ENCODE data around the gene TLX2. TPM values are rescaled to one million over a fixed set of nuclear protein-coding genes. Genes with fewer than 3 reads are reported as not detected.
A peak's percentile ranks its signal among the peaks of the same experiment; 100 is the strongest.

Gene TLX2
- total RNA-seq, 2 experiments from 2014 or later, result 0.52 to 0.94 TPM

DNA sequence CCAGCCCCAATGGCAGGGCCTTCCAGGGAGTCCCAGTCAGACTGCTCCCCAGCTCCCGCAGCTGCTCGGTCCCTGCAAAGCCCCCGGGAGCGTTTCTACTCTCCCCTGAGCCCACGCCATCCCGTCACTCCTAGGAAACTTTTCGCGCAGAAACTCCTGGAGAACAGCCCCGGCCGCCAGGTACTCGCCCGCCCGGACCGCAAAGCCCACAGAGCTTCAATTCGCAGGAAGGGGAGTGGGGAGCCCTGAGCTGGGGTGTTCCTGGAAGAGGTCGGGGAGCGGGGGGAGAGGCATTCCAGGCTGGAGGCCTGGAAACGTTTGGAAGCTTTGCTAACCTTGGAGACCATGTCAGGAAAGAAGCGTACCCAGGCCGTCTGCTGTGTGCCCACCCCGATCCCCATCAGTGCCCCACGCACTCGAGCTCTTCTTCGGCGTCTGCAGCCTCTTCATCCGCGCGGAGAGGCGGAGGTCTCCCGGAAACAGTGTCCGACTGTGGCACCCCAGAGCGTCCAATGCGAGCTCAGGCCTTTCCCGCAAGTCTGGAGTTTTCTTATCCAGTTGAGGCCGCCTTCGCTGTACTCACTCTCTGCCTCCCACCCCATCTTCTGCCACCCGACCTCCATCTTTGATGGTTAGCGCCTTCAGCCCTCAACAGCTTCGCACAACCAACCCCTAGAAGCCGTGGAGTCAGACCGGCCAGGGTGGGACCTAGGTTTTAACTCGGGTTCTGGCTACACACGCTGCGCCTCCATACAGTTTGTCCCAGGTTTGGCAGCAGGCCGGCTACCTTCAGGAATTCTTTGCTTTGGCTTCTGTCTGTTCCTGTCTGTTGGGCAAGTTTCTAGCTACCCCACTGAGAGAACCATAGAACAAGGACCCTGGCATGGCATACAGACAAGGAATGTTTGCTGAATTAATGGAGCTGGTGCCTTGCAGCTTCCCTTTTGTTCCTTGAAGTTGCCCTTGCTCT, 10.5 kb upstream of the TLX2 start:
- peaks cover 50% of the 10 kb centered on the region for H3K4me1 Mint-ChIP-seq (ENCODE audit: low read depth)

DNA sequence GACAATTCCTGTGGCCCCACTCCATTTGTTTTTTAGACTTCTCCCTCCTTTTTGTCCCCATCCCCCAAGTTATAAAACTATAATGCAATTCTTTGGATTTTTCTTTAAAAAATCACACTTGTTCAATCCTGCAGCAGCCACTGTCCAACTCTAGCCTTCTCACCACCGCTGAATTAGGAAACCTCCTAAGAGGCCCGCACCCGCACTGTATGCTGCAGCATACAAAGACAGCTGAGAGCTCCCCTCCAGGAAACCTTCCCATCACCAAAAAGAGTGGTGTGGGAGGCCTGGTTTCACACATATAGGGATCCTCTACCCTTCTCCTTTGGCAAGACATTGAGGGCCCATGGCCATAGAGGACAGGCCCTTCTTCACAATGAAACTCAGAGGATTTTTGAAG, 9.7 kb upstream of the TLX2 start:
- peaks cover 52% of the 10 kb centered on the region for H3K27me3 Mint-ChIP-seq
- no peak for DNase-seq
- H3K36me3 Mint-ChIP-seq, result peaks cover 30% of the 10 kb centered on the region
- no peak overlapping the region for H3K27ac Mint-ChIP-seq
- ChIA-PET CTCF (interaction anchor here (1.3 kb wide), 1 partner anchor 81 kb away, joined by 6 read pairs; no protein-coding TSS in a partner anchor), POLR2A (interaction anchor here (1.5 to 1.9 kb wide), 2 partner anchors 12 to 22 kb away, joined by 4 to 6 read pairs; partner anchors contain the start of gene DQX1)
- peaks cover 46% of the 10 kb centered on the region for H3K4me1 Mint-ChIP-seq (ENCODE audit: low read depth)
- no peaks in the 10 kb centered on the region for H3K9me3 Mint-ChIP-seq
- intact Hi-C loops (cut with micrococcal nuclease), result no loop called here
- H3K4me3 Mint-ChIP-seq, result no peak overlapping the region

More for the DNA sequence above, 10.5 kb upstream of the TLX2 start:
- intact Hi-C loops (cut with micrococcal nuclease), result no loop called here
- Mint-ChIP-seq H3K9me3 (no peaks in the 10 kb centered on the region), H3K27ac (no peak overlapping the region), H3K27me3 (peaks cover 57% of the 10 kb centered on the region), H3K36me3 (peaks cover 30% of the 10 kb centered on the region), H3K4me3 (peak overlapping the region; percentile 65)
- CTCF ChIA-PET, result interaction anchor here (0.8 to 3.7 kb wide), 3 partner anchors 9 to 84 kb away, joined by 4 to 15 read pairs (median 6); no protein-coding TSS in a partner anchor
- POLR2A ChIA-PET, result interaction anchor here (1.5 to 1.9 kb wide), 2 partner anchors 13 to 23 kb away, joined by 4 to 6 read pairs; partner anchors contain the start of gene DQX1
- DNase-seq, result no peak

GRCh38 chr2:74505448-74506246, 8.6 kb upstream of the TLX2 start:
- Mint-ChIP-seq H3K4me3 (no peak overlapping the region), H3K36me3 (peaks cover 30% of the 10 kb centered on the region)

GRCh38 chr2:74507145-74507925, 6.9 kb upstream of the TLX2 start, which contains the start of gene PCGF1:
Gene PCGF1 (minus strand): TSS chr2:74507695. CDS start chr2:74507668, 27 bp downstream.
- intact Hi-C loops (cut with micrococcal nuclease), result loop anchor here (1.0 kb wide), 4 partner anchors 8 to 49 kb away; partner anchors contain the start of genes AUP1, HTRA2, TTC31 and WBP1
- Mint-ChIP-seq H3K27me3 (peaks cover 33% of the 10 kb centered on the region), H3K9me3 (no peaks in the 10 kb centered on the region), H3K27ac (peak within 1 kb of the TSS; percentile 98), H3K4me1 (ENCODE audit: low read depth) (peaks cover 48% of the 10 kb centered on the region), H3K36me3 (peaks cover 30% of the 10 kb centered on the region), H3K4me3 (peak within 1 kb of the TSS; percentile 91)
- ChIA-PET POLR2A (interaction anchor here (0.5 to 1.9 kb wide), 5 partner anchors 10 to 24 kb away, joined by 3 to 6 read pairs (median 4); no protein-coding TSS in a partner anchor), CTCF (interaction anchor here (0.7 to 2.0 kb wide), 3 partner anchors 14 to 60 kb away, joined by 3 to 7 read pairs (median 3); partner anchors contain the start of genes CCDC142 and TTC31)
- peak; percentile 99 for DNase-seq

More at GRCh38 chr2:74505448-74506246, 8.6 kb upstream of the TLX2 start:
- Mint-ChIP-seq H3K27me3 (peaks cover 41% of the 10 kb centered on the region), H3K27ac (no peak overlapping the region), H3K4me1 (ENCODE audit: low read depth) (peaks cover 50% of the 10 kb centered on the region), H3K9me3 (no peaks in the 10 kb centered on the region)
- POLR2A ChIA-PET, result interaction anchor here (1.3 kb wide), 1 partner anchor 26 kb away, joined by 3 read pairs; no protein-coding TSS in a partner anchor
- intact Hi-C loops (cut with micrococcal nuclease), result no loop called here
- DNase-seq, result no peak
- CTCF ChIA-PET, result interaction anchor here (2.0 kb wide), 1 partner anchor 23 kb away, joined by 7 read pairs; the partner anchor contains the start of genes CCDC142 and TTC31

DNA sequence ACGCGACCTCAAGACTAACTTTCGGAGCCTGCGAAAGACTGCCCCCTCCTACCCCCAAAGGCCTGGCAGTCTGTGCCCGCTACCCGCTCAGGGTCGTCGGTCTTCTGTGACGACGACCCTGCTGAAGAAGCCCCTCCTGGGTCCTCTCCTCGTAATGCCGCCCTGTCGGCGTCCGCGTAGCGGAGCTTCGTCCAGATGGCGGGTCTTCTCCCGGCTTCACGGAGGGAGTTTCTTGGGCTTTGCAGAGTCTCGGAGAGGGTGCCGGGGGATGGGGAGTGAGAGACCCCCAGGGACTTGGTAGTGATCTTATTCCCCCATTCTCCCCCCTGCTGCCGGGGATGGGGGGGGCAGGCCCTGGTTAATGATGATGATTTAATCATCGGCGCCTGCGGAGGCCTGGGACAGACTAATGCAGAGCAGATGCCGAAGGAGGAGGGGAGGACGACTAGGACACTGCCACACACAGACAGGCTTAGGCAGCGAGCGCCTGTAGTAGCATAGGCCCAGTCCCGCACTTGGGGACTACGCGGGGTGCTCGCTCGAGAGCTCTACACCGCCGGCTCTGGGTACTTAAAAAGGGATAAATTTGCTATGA, 6.2 kb upstream of the TLX2 start:
- Mint-ChIP-seq H3K27me3 (peaks cover 34% of the 10 kb centered on the region), H3K9me3 (no peaks in the 10 kb centered on the region), H3K4me3 (peak overlapping the region; percentile 91), H3K27ac (peak overlapping the region; percentile 98), H3K4me1 (ENCODE audit: low read depth) (peaks cover 41% of the 10 kb centered on the region), H3K36me3 (peaks cover 30% of the 10 kb centered on the region)
- no peak for DNase-seq
- ChIA-PET CTCF (interaction anchor here (1.0 to 2.0 kb wide), 2 partner anchors 25 to 59 kb away, joined by 3 to 7 read pairs; partner anchors contain the start of genes CCDC142 and TTC31), POLR2A (interaction anchor here (1.1 to 1.9 kb wide), 2 partner anchors 11 to 21 kb away, joined by 4 to 6 read pairs; no protein-coding TSS in a partner anchor)
- intact Hi-C loops (cut with micrococcal nuclease), result loop anchor here (1.0 kb wide), 4 partner anchors 7 to 50 kb away; partner anchors contain the start of genes AUP1, HTRA2, TTC31 and WBP1

DNA sequence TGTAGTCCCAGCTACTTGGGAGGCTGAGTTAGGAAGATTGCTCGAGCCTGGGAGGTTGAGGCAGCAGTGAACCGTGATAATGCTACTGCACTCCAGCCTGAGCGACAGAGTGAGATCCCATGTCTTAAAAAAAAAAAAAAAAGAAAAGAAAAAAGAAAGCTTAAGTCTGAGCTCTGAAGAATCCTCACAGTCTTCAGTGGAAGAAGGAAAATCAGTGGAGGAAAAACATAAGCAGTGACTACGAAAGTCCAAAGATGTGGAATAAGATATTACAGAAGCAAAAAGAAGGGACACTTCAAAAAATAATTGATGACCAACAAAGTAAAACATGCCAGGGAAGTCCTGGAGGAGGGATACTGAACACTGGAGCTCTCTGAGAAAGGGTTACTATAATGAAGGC, 4.0 kb upstream of the TLX2 start:
- peaks cover 34% of the 10 kb centered on the region for H3K4me1 Mint-ChIP-seq (ENCODE audit: low read depth)
- CTCF ChIA-PET, result interaction anchor here (1.6 kb wide), 1 partner anchor 20 kb away, joined by 8 read pairs; the partner anchor contains the start of genes AUP1 and HTRA2
- peaks cover 15% of the 10 kb centered on the region for H3K36me3 Mint-ChIP-seq
- intact Hi-C loops (cut with micrococcal nuclease), result no loop called here
- no peaks in the 10 kb centered on the region for H3K9me3 Mint-ChIP-seq
- DNase-seq, result no peak
- no peak overlapping the region for H3K27ac Mint-ChIP-seq
- peaks cover 28% of the 10 kb centered on the region for H3K27me3 Mint-ChIP-seq
- no peak overlapping the region for H3K4me3 Mint-ChIP-seq
- POLR2A ChIA-PET, result interaction anchor here (1.0 to 2.1 kb wide), 4 partner anchors 9 to 27 kb away, joined by 3 to 11 read pairs (median 4); partner anchors contain the start of genes AUP1 and HTRA2

GRCh38 chr2:74511104-74511989, 2.9 kb upstream of the TLX2 start:
- Mint-ChIP-seq H3K36me3 (peaks cover 9% of the 10 kb centered on the region), H3K27me3 (peaks cover 36% of the 10 kb centered on the region), H3K4me3 (no peak overlapping the region), H3K4me1 (ENCODE audit: low read depth) (peaks cover 39% of the 10 kb centered on the region), H3K27ac (no peak overlapping the region), H3K9me3 (no peaks in the 10 kb centered on the region)
- DNase-seq, result no peak
- ChIA-PET POLR2A (interaction anchor here (1.3 to 1.5 kb wide), 2 partner anchors 10 to 16 kb away, joined by 3 to 4 read pairs; no protein-coding TSS in a partner anchor), CTCF (no interaction called here)
- intact Hi-C loops (cut with micrococcal nuclease), result no loop called here

- Mint-ChIP-seq H3K9me3 (no peaks in the 10 kb centered on the region), H3K4me1 (ENCODE audit: low read depth) (peaks cover 39% of the 10 kb centered on the region), H3K4me3 (no peak overlapping the region), H3K36me3 (peaks cover 2% of the 10 kb centered on the region), H3K27me3 (peaks cover 46% of the 10 kb centered on the region), H3K27ac (no peak overlapping the region)
- intact Hi-C loops (cut with micrococcal nuclease), result no loop called here
- ChIA-PET CTCF (no interaction called here), POLR2A (interaction anchor here (0.8 kb wide), 1 partner anchor 15 kb away, joined by 4 read pairs; no protein-coding TSS in a partner anchor)
- no peak for DNase-seq
These were observed 1.3 kb upstream of the TLX2 start for GRCh38 chr2:74512744-74513604.
